Posterior cingulate gyrus (tissue), 11 donors: ENCODE results near the gene ATP10A.
A peak's percentile ranks its signal among the peaks of the same experiment; 100 is the strongest.

Source experiments
- DNase-seq, 10 donors: peaks; one replicate each; pipeline versions ENCODE4 v3.0.0 to v3.0.0-alpha.2; 2020 to 2021; ENCODE audit warnings: mixed read lengths in 3 of 10
- intact Hi-C: fragments of 100-400 bp; cut with DNase I; formaldehyde crosslinking; loops from one replicate; pipeline ENCODE4 v1.15.1; 2023

ATP10A gene

DNA sequence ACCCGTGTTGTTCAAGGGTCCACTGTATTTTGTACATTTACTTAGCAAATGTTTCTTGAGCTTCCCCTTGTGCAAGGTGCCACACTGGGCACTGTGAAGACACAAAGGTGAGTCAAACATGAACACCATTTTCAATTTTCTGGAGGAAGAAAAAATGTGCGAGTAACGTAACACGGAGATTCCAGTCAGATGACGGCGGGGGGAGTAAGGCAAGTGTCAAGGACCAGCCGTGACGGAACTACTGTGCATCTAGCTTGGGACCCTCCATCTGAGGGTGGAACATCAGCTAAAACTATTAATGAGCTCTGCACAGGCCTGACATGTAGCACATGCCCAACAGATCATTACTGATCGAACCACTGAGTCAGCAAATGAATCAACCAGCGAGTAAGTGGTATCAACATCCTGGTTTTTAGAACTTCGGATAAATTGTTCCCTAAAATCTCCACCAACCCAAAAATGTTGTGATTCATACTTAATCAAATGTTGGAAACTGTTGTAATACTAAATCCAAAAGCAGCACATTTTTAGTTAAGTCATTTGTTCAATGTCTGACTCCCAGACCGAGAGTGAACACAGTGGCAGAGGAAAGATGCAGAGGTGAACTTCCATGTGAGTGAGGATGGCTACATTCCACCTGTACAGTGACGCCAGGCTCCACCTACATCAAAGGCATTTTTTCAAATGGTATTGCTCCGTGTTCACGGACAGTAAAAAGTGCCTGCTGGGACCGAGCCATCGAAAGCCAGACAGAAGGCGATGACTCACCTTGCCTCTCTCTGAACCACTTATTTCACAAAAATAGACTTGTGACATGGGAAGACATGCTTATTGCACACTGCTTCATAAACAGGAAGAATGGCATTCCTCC is 172.2 kb downstream of the ATP10A start:
- intact Hi-C loops, result no loop called here
- DNase-seq, result peak in 3 of 10 donors; percentile 28 to 82 (median 46)

GRCh38 chr15:25689592-25689991 is 173.5 kb downstream of the ATP10A start:
- peak in 1 of 10 donors; percentile 72 for DNase-seq
- intact Hi-C loops, result no loop called here

- intact Hi-C loops, result no loop called here
- peak in 1 of 10 donors; percentile 69 for DNase-seq
These were observed 175.0 kb downstream of the ATP10A start for GRCh38 chr15:25688166-25688565.

DNA sequence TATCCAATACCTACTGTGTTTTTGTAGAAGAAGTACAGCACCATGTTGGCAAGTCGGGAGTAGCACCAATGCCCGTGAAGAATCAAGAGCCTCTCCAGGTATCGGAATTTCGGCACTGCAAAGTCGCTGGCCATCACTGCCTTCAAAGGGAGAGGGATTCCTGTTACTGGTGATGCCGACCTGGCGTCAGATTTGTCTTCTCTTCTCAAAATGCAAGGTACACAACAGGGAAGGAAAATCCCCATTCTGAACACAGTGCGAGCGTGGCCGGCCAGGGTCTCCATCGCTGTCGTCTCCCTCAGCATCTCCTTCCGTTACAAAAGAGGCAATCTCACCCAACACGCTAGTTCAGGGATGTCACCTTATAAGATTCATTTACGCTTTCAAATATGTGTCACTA is 175.4 kb downstream of the ATP10A start:
- intact Hi-C loops, result no loop called here
- DNase-seq, result peak in 1 of 10 donors; percentile 55

DNA sequence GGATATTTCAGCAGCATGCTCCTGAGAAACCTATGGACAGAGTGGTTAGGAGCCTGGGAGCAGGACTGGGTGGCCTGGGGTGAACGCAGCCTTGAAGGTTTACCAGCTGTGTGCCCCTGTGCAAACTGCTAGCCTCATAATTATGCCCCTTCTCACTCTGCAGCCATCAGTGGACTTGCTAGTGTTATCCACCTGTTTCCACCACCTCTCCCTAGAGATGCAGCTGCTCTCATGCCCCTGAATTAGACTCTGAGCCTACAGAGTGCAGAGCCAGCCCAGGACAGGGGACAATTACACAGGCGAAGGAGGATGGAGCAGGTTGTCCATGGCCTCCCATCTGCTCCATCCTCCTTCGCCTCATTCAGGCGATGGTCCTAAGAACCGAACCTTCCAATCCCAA is 175.9 kb downstream of the ATP10A start:
- intact Hi-C loops, result no loop called here
- no peak for DNase-seq

GRCh38 chr15:25686780-25687179 is 176.3 kb downstream of the ATP10A start:
- DNase-seq, result no peak
- intact Hi-C loops, result no loop called here

DNA sequence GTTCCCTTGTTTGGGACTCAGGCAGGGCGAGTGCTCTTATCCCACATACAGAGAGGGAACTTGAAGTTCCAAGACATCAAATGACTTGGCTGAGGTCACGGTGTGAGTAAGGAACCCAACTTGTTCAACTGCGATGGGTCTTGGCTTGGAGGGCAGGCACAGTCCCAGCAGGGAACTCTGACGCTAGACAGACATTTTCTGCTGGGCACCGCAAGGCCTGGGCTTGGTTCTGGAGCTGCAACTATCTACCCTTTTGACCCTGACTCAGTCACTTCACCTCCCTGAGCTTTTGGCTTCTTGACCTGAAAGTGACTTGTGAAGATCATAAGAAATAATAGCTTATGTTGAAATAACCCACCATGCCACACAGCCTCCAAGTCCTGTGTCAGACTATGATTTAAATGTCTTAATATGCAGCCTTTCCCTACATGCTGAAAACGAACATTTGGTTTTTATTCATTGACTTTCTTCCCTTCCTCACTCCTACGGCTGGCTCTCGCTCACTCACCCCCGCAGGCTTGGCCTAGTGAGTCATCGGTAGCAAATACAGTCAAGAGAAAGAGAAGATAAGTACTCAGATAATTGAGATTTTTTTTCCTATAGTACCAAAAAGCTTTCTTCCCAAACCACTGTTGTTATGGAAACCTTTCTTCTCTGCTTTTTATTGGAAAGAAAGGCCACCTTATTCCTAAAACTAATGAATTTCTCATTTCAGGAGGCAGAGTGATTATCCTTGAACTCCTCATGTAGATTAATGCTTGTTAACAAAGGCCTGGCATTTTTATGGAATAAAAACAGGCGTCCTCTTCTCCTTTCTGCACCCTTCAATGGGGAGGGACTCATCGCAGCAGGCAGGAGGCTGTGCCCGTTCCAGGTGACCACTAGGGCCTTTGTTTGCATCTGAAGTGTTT is 178.4 kb downstream of the ATP10A start:
- intact Hi-C loops, result no loop called here

GRCh38 chr15:25683911-25684310 is 179.2 kb downstream of the ATP10A start:
- no peak for DNase-seq
- intact Hi-C loops, result no loop called here

More for the DNA sequence above, 178.4 kb downstream of the ATP10A start:
- DNase-seq, result peak in 5 of 10 donors; percentile 45 to 94 (median 87)

GRCh38 chr15:25683415-25683814 is 179.7 kb downstream of the ATP10A start:
- intact Hi-C loops, result no loop called here
- DNase-seq, result peak in 1 of 10 donors; percentile 29

DNA sequence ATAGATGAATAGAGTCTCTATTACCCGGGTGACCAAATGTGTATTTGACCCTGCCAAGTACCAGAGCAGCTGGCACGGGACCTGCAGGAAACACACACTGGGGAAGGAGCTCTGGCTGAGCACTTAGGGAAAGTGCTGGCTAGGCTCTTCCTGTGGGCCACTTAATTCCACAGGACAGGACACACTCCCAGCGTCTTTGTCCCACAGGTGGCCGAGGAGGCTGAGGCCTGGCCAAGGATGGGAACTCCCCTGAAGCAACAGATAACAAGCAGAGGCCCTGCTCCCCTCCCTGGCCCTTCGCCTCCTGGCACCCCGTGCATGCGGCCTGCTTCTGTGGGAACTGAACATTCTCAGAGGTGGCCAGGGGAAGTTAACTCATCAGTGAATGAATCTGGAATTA is 180.8 kb downstream of the ATP10A start:
- DNase-seq, result peak in 2 of 10 donors; percentile 21 to 73
- intact Hi-C loops, result no loop called here

GRCh38 chr15:25680686-25681025 is 182.5 kb downstream of the ATP10A start:
- no peak for DNase-seq

GRCh38 chr15:25679964-25680685 is 183.0 kb downstream of the ATP10A start:
- intact Hi-C loops, result no loop called here
- DNase-seq, result peak in 1 of 10 donors; percentile 73

More at GRCh38 chr15:25680686-25681025, 182.5 kb downstream of the ATP10A start:
- intact Hi-C loops, result no loop called here

GRCh38 chr15:25679492-25679891 is 183.6 kb downstream of the ATP10A start:
- intact Hi-C loops, result no loop called here
- peak in 1 of 10 donors; percentile 59 for DNase-seq

DNA sequence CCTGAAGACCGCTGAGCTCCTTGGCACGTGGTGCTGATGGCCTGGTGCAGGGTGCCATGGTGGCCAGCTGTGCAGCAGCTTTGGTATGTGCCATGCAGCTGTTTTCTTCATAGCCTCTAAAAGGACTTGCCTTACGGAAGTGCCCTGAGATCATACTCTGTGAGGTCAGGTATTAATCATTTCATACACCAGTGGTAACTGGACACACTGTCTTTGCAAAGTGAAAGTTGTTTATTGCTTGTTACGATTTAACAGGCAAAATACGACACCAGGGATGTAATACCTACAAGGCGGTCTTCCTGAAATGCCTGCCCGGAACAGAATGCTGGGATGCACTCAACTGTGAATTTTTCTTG is 184.6 kb downstream of the ATP10A start:
- intact Hi-C loops, result no loop called here
- DNase-seq, result no peak

GRCh38 chr15:25677719-25678499 is 185.2 kb downstream of the ATP10A start:
- intact Hi-C loops, result no loop called here
- no peak for DNase-seq

DNA sequence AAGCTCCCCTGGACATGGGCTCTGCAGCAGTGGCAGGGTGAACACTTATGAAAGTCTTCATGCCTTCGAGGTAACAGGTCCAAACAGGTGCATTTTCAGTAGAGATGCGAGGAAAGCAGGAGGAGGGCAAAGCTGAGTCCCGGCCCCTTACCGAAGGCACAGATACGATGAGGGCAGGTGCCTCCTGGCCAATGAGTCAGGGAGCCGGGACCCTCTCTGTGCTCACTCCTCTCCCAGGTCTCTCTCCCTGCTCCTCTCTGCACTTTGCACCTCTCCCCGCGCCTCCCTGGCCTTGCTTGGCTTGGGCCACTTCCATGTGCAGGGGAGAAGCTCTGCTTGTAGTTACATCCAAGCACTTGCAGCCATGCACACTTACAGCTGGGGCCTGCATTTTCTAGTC is 187.1 kb downstream of the ATP10A start:
- intact Hi-C loops, result no loop called here

DNA sequence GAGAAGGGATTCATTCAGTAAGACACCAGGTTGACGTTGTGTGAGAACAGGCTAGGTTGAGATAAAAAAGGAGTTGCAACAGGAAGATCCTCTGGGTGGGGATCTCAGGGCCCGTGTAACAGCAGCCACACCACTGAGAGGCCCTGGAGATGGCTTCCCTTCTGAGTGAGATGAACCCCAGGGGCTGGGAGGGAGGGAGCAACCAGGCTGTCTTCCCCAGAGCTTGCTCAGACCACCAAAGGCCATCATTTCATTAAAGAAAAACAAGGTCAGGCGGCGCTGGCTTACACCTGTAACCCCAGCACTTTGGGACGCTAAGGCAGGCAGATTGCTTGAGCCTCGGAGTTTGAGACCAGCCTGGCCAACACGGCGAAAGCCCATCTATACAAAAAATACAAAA is 187.7 kb downstream of the ATP10A start:
- no peak for DNase-seq
- intact Hi-C loops, result no loop called here

More for the DNA sequence above, 187.1 kb downstream of the ATP10A start:
- DNase-seq, result no peak

GRCh38 chr15:25674913-25675312 is 188.2 kb downstream of the ATP10A start:
- intact Hi-C loops, result no loop called here
- DNase-seq, result peak in 6 of 10 donors; percentile 33 to 86 (median 46)

- intact Hi-C loops, result no loop called here
- DNase-seq, result no peak
These were observed 189.2 kb downstream of the ATP10A start for GRCh38 chr15:25673972-25674371.

DNA sequence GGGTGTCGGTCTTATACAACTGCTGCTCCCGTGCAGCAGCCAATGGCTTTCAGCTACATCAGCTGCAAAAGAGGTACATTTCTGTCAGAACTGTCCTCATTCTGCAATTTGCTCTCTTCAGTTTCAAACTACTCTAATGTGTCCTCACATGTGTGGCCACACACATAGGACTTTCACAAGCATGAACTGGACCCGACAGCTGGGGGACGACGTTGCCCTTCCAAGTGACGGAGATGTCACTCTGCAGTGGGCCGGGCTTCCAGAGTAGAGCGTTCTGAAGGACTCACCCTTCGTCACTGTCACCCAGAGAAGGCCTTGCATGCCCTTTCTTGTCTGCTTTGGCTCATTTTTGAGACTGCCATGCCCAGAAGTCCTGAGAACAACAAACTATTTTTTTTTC is 189.8 kb downstream of the ATP10A start:
- intact Hi-C loops, result no loop called here
- no peak for DNase-seq
